Mammary epithelial cell (primary cell): ENCODE results near the gene SPATA32.

Experiments used
- EZH2 ChIP-seq: IDR thresholded peaks from 2 replicates; pipeline ENCODE4 v1.6.1; 2012; ENCODE audit warnings: low read length, inconsistent platforms, borderline replicate concordance
- TF ChIP-seq, protein P1 (sequence below), 2 donors: IDR thresholded peaks in 1 of 2; conservative IDR thresholded peaks in 1 of 2; 2 replicates each; pipeline ENCODE4 v1.5.1; 2011 to 2012; ENCODE audit warnings: inconsistent platforms in 2 of 2, low read length in 2 of 2, mild to moderate bottlenecking in 2 of 2, control low read depth in 1 of 2, low read depth in 1 of 2; ENCODE audit not compliant: insufficient read depth in 1 of 2; ENCODE audit errors: extremely low read depth in 1 of 2

DNA sequence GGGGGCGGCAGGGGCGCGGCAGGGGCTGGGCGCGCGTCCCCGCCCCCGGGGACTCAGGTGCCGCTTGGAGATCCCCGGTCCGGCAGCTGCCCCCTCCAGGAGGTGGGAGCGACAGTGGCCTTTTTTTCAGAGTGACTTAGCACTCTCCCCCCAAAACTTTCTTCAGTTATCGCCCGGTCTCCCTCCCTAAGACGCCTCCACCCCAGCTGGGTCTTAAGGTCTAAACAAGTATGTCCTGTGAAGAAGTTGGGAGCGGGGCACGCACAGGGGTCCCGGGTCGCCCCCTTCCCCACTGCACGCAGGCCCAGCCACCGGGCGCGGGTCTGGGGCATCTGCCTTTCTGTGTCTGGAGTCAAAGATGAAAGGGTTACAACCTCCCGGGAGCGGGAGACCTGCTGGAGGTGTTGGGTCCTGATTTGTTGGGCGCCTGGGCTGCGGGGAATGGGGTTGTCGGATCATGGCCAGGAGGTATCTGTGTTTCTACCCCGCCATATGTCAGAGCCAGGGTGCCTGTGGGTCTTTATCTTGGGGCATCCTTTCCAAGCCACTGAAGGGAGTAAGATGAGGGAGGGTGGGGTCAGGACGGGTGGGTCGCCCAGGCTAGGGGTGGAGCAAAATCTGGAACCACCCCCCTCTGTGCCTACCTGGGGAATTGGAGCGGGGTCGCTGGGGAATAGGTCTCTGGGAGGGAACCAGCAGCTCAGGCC, 39.5 kb downstream of the SPATA32 start:
- no peak for TF ChIP-seq EZH2
- TF ChIP-seq, protein P1, sequence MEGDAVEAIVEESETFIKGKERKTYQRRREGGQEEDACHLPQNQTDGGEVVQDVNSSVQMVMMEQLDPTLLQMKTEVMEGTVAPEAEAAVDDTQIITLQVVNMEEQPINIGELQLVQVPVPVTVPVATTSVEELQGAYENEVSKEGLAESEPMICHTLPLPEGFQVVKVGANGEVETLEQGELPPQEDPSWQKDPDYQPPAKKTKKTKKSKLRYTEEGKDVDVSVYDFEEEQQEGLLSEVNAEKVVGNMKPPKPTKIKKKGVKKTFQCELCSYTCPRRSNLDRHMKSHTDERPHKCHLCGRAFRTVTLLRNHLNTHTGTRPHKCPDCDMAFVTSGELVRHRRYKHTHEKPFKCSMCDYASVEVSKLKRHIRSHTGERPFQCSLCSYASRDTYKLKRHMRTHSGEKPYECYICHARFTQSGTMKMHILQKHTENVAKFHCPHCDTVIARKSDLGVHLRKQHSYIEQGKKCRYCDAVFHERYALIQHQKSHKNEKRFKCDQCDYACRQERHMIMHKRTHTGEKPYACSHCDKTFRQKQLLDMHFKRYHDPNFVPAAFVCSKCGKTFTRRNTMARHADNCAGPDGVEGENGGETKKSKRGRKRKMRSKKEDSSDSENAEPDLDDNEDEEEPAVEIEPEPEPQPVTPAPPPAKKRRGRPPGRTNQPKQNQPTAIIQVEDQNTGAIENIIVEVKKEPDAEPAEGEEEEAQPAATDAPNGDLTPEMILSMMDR (conservative IDR thresholded peaks at IDR 0.05 in 1 of 2, IDR thresholded peaks at IDR 0.05 in 1 of 2; ENCODE audit: extremely low read depth in 1 of 2, insufficient read depth in 1 of 2, low read depth in 1 of 2, low read length in 2 of 2) = no peak
